Testis (tissue), 3 donors: ENCODE measurements around the gene EFNB2. TPM values are rescaled to one million over a fixed set of nuclear protein-coding genes. Genes with fewer than 3 reads are reported as not detected.

Source experiments
- DNase-seq: peaks from one replicate; pipeline ENCODE4 v3.0.0-alpha.2; 2019
- H3K27ac ChIP-seq, 2 donors: fragments of 200-600 bp; sonication (generic); one replicate each; pipeline ENCODE4 v1.5.1; 2019
- H3K27me3 ChIP-seq: fragments of 200-600 bp; sonication (generic); one replicate; pipeline ENCODE4 v1.5.1; 2019
- H3K36me3 ChIP-seq: fragments of 200-600 bp; sonication (generic); one replicate; pipeline ENCODE4 v1.5.1; 2017; ENCODE audit warnings: low read depth; ENCODE audit errors: missing control alignments
- H3K4me1 ChIP-seq: fragments of 200-600 bp; sonication (generic); one replicate; pipeline ENCODE4 v1.5.1; 2019
- H3K4me3 ChIP-seq, 2 donors: fragments of 200-600 bp; sonication (generic); one replicate each; pipeline ENCODE4 v1.5.1; 2017 to 2019
- H3K9me3 ChIP-seq: fragments of 200-600 bp; sonication (generic); one replicate; pipeline ENCODE4 v1.5.1; 2017
- POLR2A ChIP-seq: fragments of 450-650 bp; IDR thresholded peaks from one replicate; pipeline ENCODE4 v1.6.1; 2017; ENCODE audit warnings: antibody characterized with exemption, mild to moderate bottlenecking, moderate library complexity
- WGBS, 2 donors: methylation state at CpG; one replicate each; pipeline ENCODE4 v1.1.5; 2018; 5-methylcytosine and 5-hydroxymethylcytosine counted together
- intact Hi-C: fragments of 100-400 bp; cut with DNase I; formaldehyde crosslinking; loops from one replicate; pipeline ENCODE4 v1.15.1; 2023; ENCODE audit warnings: low total_unique reads
- polyA plus RNA-seq: library from polyadenylated mRNA; stranded (reverse); fragments of 350-450 nt; fragmentation: Illumina TruSeq; extraction: RNeasy Lipid Tissue Mini Kit (QIAGEN cat#74804); gene quantifications from one replicate; pipeline ENCODE4 v1.2.3, GENCODE V29; 2014; ENCODE audit warnings: low read depth, low replicate concordance; ENCODE audit not compliant: insufficient read depth
- total RNA-seq, 2 donors: library from RNA; depleted of rRNA; stranded (reverse); fragments of >200 nt; gene quantifications; one replicate each; pipeline ENCODE4 v1.2.3, GENCODE V29; 2016
- TF ChIP-seq, protein P1 (sequence below), 3 experiments: fragments of 450-650 bp in 2 of 3; fragments of 200-600 bp in 1 of 3; sonication (generic) in 1 of 3; IDR thresholded peaks; one replicate each; pipeline ENCODE4 v1.5.1; 2016 to 2019; ENCODE audit warnings: antibody characterized with exemption in 3 of 3, mild to moderate bottlenecking in 2 of 3, moderate library complexity in 1 of 3

Gene EFNB2
- total and polyA plus RNA-seq, 3 donors from 2014 or later = 17.4 to 37.7 (median 24.7) TPM

GRCh38 chr13:106573284-106573846 is 37.9 kb upstream of the EFNB2 start:
- H3K36me3 ChIP-seq = no peaks in the 10 kb centered on the region
- TF ChIP-seq, protein P1, sequence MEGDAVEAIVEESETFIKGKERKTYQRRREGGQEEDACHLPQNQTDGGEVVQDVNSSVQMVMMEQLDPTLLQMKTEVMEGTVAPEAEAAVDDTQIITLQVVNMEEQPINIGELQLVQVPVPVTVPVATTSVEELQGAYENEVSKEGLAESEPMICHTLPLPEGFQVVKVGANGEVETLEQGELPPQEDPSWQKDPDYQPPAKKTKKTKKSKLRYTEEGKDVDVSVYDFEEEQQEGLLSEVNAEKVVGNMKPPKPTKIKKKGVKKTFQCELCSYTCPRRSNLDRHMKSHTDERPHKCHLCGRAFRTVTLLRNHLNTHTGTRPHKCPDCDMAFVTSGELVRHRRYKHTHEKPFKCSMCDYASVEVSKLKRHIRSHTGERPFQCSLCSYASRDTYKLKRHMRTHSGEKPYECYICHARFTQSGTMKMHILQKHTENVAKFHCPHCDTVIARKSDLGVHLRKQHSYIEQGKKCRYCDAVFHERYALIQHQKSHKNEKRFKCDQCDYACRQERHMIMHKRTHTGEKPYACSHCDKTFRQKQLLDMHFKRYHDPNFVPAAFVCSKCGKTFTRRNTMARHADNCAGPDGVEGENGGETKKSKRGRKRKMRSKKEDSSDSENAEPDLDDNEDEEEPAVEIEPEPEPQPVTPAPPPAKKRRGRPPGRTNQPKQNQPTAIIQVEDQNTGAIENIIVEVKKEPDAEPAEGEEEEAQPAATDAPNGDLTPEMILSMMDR (IDR thresholded peaks at IDR 0.05) = no peak
- TF ChIP-seq POLR2A = no peak
- DNase-seq = no peak
- no peaks in the 10 kb centered on the region for H3K9me3 ChIP-seq
- peaks cover 15% of the 10 kb centered on the region for H3K4me1 ChIP-seq
- intact Hi-C loops = no loop called here
- WGBS, 2 donors = 49 to 55% methylated on average over 8 of the region's 8 CpGs
- H3K27me3 ChIP-seq = no peaks in the 10 kb centered on the region
- no peak overlapping the region for H3K4me3 ChIP-seq
- no peak overlapping the region for H3K27ac ChIP-seq

GRCh38 chr13:106570299-106570852 is 34.9 kb upstream of the EFNB2 start:
- TF ChIP-seq, protein P1 (IDR thresholded peaks at IDR 0.05) = no peak
- TF ChIP-seq POLR2A = no peak
- intact Hi-C loops = no loop called here
- peak overlapping the region in 1 of 2 donors; percentile 16 for H3K27ac ChIP-seq

GRCh38 chr13:106569233-106570095 is 34.0 kb upstream of the EFNB2 start:
- no peak for DNase-seq

More at GRCh38 chr13:106570299-106570852, 34.9 kb upstream of the EFNB2 start:
- Histone ChIP-seq H3K36me3 (no peaks in the 10 kb centered on the region), H3K27me3 (no peaks in the 10 kb centered on the region), H3K4me1 (peaks cover 28% of the 10 kb centered on the region), H3K9me3 (no peaks in the 10 kb centered on the region), H3K4me3 (peak overlapping the region in 1 of 2 donors; percentile 6)
- peak; percentile 87 for DNase-seq
- 27 to 28% methylated on average over 14 of the region's 14 CpGs for WGBS, 2 donors

DNA sequence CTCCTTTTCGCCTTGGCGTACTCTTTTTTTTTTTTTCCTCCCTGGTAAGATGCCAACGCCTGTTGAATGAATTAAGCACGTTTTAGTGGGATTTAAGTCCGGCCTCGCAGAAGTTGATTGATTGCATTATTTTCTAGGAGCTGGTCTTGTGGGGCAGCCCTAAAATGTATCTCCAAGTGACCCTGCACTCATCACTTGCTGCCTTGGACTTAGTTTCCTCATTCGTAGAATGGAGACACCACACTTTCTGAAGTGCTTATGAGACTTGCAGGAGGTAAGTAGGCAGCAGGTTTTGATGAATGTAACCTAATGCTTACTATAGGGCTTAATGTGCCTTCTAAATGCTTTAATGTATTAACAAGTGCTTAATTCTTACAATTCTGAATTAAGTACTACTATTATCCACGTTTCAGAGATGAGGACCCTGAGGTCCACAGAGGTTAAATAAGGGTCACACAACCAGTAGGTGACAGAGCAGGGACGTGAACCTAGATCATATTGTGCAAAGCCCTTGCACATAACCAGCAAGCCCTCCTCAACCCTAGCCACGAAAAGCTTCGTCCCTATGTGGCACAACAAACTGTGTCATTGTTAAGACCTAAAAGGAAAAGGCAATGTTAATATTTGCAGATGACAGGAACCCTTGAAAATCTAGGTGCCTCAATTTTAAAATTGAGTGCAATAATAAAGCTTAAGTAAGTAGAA is 33.0 kb upstream of the EFNB2 start:
- no peaks in the 10 kb centered on the region for H3K9me3 ChIP-seq
- peaks cover 37% of the 10 kb centered on the region for H3K4me1 ChIP-seq
- TF ChIP-seq, protein P1 (IDR thresholded peaks at IDR 0.05) = no peak
- WGBS, 2 donors = 14 to 15% methylated on average over 11 of the region's 11 CpGs
- peak overlapping the region; percentile 39 to 99 for H3K27ac ChIP-seq
- no peaks in the 10 kb centered on the region for H3K27me3 ChIP-seq
- no peaks in the 10 kb centered on the region for H3K36me3 ChIP-seq
- intact Hi-C loops = no loop called here
- H3K4me3 ChIP-seq = peak overlapping the region; percentile 86 to 99
- DNase-seq = no peak

More at GRCh38 chr13:106569233-106570095, 34.0 kb upstream of the EFNB2 start:
- intact Hi-C loops = no loop called here
- 58 to 59% methylated on average over 3 of the region's 3 CpGs for WGBS, 2 donors
- Histone ChIP-seq H3K9me3 (no peaks in the 10 kb centered on the region), H3K27ac (peak overlapping the region in 1 of 2 donors; percentile 16), H3K36me3 (no peaks in the 10 kb centered on the region), H3K4me1 (peaks cover 36% of the 10 kb centered on the region), H3K27me3 (no peaks in the 10 kb centered on the region), H3K4me3 (no peak overlapping the region)
- TF ChIP-seq, protein P1 (IDR thresholded peaks at IDR 0.05) = no peak
- no peak for TF ChIP-seq POLR2A
